ENCODE measurements around the gene SMYD3. TPM values are rescaled to one million over a fixed set of nuclear protein-coding genes. Genes with fewer than 3 reads are reported as not detected.
"Not testable (repeated sequence)": the region's sequence is repeated elsewhere in the genome, so short reads cannot be mapped to it uniquely, and the experiment has no call there.

The SMYD3 gene
- polyA plus RNA-seq, 1 donor = 25.2 TPM

- DNase-seq = no peak
Measured at GRCh38 chr1:245768596-245768995, 738.5 kb downstream of the SMYD3 start.

- DNase-seq = no peak
Measured at GRCh38 chr1:245765230-245766000, 741.7 kb downstream of the SMYD3 start.

- DNase-seq = no peak
Measured at GRCh38 chr1:245763873-245764331, 743.2 kb downstream of the SMYD3 start.

DNA sequence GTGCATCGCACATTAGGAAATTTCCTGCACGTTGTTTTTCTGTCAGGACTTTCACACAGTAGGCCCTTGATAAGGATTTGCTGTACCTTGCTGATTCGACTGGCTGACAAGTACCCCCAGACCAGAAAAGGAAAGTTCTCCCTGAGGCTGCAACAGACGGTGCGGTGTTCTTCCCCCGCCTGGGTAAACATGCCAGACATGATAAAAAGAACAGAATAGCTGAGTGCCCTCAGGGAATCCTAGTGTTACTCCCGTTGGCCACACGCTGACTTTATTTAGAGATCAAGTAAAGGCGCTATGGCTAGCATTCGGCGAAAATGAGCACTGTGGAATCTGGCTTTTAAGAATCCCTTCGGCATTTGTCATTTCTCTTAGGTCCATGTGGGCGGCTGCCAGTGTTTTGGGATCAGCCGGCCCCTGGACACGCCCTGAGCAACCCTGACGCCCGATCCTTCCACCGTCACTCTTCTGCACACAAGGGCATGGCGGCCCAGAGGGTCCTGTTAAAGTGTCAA lies 744.6 kb downstream of the SMYD3 start:
- no peak for DNase-seq

DNA sequence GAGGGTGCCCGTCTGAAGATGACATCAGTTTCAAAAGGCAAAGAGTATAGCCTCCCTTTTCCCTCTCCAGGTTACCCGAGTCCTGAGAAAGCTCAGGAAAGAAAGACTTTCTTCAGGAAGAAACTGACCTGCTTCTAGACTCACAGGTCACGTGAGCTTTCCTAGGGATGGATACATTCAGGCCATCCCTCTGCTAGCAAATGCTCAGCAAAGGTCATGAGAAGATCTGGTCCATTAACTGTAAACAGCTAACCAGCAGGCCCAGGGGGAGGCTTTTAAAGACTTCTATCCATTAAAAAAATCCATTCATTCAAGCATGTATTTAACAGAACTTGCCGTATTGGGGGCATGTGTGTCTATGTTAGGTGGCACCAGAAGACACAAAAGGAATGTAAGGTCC lies 746.8 kb downstream of the SMYD3 start:
- no peak for DNase-seq

- no peak for DNase-seq
Measured at GRCh38 chr1:245754463-245754961, 752.6 kb downstream of the SMYD3 start.

- DNase-seq = no peak
Measured at GRCh38 chr1:245753807-245754206, 753.3 kb downstream of the SMYD3 start.

GRCh38 chr1:245752561-245752960 lies 754.5 kb downstream of the SMYD3 start:
- no peak for DNase-seq

DNA sequence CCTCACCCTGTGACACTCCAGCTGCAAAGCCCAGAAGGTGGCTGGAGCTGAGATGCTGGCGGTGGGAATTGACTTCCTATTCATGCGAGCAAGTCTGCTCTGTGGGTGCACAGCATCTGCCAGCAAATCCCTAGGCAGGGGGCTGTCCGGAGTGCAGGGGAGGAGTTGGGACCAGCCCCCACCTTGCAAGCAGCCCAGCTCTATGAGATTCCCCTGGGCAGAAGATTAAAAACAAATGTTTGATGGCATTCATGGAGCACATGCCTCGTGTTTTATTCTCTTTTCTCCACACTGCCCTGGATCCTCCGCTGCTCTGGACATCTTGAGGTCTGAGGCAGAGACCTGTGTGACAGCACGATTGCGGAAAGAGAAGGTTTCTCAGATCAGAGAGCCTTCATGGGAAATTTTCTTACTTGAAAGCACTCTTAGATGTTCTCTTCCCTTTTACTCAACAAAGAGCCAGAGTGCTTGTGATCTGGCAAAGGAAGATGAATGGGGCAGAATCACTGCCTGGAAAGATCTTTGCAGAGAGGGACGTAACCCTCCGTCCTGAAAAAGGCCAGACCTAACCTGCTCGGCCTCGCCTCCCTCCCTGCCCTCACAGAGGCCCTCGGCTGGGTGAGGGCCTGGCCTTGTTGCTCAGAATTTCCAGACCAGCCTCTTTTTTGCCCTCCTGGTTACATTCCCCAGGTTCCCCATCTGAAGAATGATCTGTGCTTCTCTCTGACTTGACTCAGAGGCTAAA lies 755.2 kb downstream of the SMYD3 start:
- no peak for DNase-seq

DNA sequence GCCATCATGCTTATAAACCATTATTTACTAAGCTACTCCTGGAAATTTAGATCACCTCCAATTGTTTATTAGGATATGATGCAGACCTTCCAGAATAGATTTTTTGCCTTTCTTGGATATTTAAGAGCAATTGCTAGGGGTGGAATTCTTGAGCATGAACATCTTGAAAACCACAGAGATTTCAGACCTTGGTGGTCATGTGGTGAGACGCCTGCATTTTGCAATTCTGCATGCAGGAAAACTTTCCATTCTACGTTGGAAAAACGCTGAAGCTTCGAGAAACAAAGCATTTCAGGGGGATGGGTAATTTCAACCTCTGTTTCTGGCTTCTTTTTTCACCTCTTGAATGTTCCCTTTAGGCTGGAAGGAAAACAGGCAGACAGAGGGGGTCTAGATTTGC lies 756.0 kb downstream of the SMYD3 start:
- no peak for DNase-seq

GRCh38 chr1:245750261-245750660 lies 756.8 kb downstream of the SMYD3 start:
- DNase-seq = no peak

GRCh38 chr1:245749053-245749452 lies 758.0 kb downstream of the SMYD3 start:
- no peak for DNase-seq

DNA sequence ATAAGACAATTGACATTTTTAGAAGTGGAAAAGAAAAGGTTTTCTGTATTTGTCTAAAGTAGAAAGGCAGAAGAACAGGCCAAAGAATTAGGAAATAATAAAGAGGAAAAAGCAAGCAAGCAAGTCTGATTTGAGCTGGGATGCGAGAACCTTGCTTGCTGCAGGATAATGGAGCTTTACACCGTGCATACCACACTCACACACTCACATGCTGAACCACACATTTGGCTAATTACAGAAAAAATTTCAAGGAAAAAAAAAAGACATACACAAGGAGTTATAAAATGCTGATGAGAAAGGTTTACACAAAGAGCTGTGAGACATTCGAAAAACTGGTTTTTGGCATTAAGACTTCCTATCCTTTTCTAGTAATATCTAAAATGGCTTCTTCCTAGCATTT lies 758.4 kb downstream of the SMYD3 start:
- no peak for DNase-seq

DNA sequence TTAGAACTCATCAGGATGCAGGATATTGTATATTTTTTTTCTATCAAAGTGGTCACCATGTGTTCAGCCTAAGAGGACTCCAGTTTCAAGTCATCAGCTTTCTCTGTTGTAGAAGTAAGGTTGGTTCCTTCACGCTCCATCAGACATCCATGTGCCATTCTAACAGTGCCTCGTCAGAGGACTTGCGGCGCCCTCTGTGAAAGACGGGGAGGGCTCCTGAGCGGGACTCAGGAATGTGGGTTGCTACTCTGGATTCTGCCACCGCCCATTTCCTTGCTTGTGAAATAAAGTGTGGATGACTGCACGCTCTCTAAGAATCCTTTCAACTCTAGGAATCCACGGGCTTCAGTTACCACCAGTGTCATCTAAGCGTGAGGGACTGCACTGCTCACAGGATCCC lies 758.8 kb downstream of the SMYD3 start:
- no peak for DNase-seq

- peak; percentile 50 for DNase-seq
Measured at GRCh38 chr1:245742896-245743295, 764.2 kb downstream of the SMYD3 start.

DNA sequence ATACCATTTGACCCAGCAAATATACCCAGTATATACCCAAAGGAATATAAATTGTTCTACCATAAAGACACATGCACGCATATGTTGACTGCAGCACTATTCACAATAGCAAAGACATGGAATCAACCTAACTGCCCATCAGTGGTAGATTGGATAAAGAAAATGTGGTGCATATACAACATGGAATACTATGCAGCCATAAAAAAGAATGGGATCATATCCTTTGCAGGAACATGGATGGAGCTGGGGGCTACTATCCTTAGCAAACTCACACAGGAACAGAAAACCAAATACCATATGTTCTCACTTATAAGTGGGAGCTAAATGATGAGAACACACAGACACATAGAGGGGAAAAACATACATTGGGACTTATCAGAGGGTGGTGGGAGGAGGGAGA lies 766.7 kb downstream of the SMYD3 start:
- not testable (repeated sequence) for DNase-seq

DNA sequence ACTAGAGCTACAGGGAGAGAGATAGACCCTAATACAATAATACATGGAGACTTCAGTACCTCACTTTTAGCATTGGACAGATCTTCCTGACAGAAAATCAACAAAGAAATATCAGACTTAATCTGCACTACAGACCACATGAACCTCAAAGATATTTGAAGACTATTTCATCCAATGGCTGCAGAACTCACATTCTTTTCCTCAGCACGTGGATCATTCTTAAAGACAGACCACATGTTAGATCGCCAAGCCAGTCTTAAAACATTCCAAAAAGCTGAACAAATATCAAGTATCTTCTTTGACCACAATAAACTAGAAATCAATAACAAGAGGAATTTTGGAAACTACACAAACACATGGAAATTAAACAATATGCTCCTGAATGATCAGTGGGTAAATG lies 776.3 kb downstream of the SMYD3 start:
- DNase-seq = no peak

DNA sequence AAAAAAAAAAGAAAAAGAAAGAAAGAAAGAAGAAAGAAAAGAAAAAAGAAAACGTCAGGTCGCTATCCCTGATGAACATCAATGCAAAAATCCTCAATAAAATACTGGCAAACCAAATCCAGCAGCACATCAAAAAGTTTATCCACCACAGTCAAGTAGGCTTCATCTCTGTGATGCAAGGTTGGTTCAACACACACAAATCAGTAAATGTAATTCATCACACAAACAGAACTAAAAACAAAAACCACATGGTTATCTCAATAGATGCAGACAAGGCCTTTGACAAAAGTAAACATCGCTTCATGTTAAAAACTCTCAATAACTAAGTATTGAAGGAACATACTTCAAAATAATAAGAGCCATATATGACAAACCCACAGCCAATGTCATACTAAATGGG lies 779.0 kb downstream of the SMYD3 start:
- not testable (repeated sequence) for DNase-seq

- no peak for DNase-seq
Measured at GRCh38 chr1:245721488-245721887, 785.6 kb downstream of the SMYD3 start.

- no peak for DNase-seq
Measured at GRCh38 chr1:245718951-245719350, 788.1 kb downstream of the SMYD3 start.

DNA sequence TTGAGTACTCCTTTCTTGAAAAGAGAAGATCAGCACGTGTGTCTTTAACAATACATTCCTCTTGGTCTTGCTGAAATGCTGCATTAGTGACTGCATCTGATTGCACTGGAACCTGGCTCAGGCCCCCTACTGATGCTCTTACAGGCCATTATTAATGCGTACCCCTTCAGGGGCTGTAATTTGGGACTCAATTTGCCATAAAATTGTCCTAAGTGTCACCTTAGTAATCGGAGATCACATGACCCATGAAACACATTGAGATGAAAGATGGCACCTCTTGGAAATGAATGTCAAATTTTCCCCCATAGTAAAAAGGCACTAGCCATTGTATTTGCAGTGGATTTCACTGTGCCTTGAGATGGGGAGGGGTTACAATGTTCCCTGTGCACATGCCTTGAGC lies 789.0 kb downstream of the SMYD3 start:
- no peak for DNase-seq

- no peak for DNase-seq
Measured at GRCh38 chr1:245717611-245718010, 789.5 kb downstream of the SMYD3 start.

- no peak for DNase-seq
Measured at GRCh38 chr1:245716561-245716960, 790.5 kb downstream of the SMYD3 start.
